ENCODE data around the gene KCNH1. TPM values are rescaled to one million over a fixed set of nuclear protein-coding genes. Genes with fewer than 3 reads are reported as not detected.

KCNH1 gene
- polyA plus RNA-seq, 1 experiment, result 3.5 TPM

DNA sequence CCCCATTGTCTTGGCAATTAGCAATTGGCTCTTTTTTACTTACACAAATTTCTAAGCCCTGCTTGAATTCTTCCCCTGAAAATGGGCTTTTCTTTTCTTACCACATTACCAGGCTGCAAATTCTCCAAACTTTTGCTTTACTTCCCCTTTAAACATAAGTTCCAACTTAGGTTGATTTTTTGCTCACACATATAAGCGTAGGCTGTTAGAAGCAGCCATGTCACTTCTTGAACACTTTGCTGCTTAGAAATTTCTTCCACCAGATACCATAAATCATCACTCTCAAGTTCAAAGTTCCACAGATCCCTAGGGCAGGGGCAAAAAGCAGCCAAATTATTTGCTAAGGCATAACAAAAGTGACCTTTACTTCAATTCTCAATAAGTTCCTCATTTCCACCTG is 35.4 kb upstream of the KCNH1 start:
- Histone ChIP-seq H3K4me3 (ENCODE audit: low read depth, low read length) (no peak overlapping the region), H3K27me3 (ENCODE audit: control insufficient read depth, insufficient read depth, low read length) (no peaks in the 10 kb centered on the region), H3K36me3 (ENCODE audit: control insufficient read depth, insufficient read depth, low read length) (no peaks in the 10 kb centered on the region)
- ChIA-PET CTCF (no interaction called here), POLR2A (no interaction called here)
- TF ChIP-seq, protein P1, sequence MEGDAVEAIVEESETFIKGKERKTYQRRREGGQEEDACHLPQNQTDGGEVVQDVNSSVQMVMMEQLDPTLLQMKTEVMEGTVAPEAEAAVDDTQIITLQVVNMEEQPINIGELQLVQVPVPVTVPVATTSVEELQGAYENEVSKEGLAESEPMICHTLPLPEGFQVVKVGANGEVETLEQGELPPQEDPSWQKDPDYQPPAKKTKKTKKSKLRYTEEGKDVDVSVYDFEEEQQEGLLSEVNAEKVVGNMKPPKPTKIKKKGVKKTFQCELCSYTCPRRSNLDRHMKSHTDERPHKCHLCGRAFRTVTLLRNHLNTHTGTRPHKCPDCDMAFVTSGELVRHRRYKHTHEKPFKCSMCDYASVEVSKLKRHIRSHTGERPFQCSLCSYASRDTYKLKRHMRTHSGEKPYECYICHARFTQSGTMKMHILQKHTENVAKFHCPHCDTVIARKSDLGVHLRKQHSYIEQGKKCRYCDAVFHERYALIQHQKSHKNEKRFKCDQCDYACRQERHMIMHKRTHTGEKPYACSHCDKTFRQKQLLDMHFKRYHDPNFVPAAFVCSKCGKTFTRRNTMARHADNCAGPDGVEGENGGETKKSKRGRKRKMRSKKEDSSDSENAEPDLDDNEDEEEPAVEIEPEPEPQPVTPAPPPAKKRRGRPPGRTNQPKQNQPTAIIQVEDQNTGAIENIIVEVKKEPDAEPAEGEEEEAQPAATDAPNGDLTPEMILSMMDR (IDR thresholded peaks at IDR 0.05; ENCODE audit: insufficient read depth, low read depth, low read length), result no peak
- no peak for DNase-seq (ENCODE audit: low read depth)

DNA sequence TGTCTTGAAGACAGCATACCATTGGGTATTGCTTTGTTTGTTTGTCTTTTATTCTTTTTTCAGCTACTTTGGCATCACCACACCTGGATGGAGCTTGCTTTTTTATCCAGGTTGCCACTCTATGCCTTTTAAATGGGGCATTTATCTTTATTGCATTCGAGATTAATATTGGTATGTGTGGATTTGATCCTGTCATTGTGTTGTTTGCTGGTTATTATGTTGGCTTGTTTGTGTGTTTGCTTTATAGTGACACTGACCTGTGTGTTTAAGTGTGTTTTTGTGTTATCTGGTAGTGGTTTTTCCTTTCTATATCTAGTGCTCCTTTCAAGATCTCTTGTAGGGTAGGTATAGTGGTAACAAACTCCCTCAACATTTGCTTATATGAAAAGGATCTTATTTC is 24.9 kb upstream of the KCNH1 start:
- TF ChIP-seq, protein P1 (IDR thresholded peaks at IDR 0.05; ENCODE audit: insufficient read depth, low read depth, low read length), result no peak
- no peak for DNase-seq (ENCODE audit: low read depth)
- no peaks in the 10 kb centered on the region for H3K27me3 ChIP-seq (ENCODE audit: control insufficient read depth, insufficient read depth, low read length)
- H3K36me3 ChIP-seq (ENCODE audit: control insufficient read depth, insufficient read depth, low read length), result no peaks in the 10 kb centered on the region
- POLR2A ChIA-PET, result no interaction called here
- H3K4me3 ChIP-seq (ENCODE audit: low read depth, low read length), result no peak overlapping the region
- CTCF ChIA-PET, result no interaction called here

DNA sequence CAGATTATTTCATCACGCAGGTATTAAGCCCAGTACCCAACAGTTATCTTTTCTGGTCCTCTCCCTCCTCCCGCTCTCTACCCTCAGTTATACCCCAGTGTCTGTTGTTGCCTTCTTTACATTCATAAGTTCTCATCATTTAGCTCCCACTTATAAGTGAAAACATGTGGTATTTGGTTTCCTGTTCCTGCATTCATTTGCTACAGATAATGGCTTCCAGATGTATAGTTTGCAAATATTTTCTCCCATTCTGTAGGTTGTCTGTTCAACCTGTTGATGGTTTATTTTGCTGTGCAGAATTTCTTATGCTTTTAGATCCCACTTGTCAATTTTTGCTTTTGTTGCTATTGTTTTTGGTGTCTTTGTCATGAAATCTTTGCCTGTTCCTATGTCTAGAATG is 21.1 kb upstream of the KCNH1 start:
- Histone ChIP-seq H3K36me3 (ENCODE audit: control insufficient read depth, insufficient read depth, low read length) (no peaks in the 10 kb centered on the region), H3K4me3 (ENCODE audit: low read depth, low read length) (no peak overlapping the region), H3K27me3 (ENCODE audit: control insufficient read depth, insufficient read depth, low read length) (no peaks in the 10 kb centered on the region)
- TF ChIP-seq, protein P1 (IDR thresholded peaks at IDR 0.05; ENCODE audit: insufficient read depth, low read depth, low read length), result no peak
- ChIA-PET CTCF (no interaction called here), POLR2A (interaction anchor here (0.8 kb wide), 1 partner anchor 63 kb away, joined by 3 read pairs; no protein-coding TSS in a partner anchor)
- no peak for DNase-seq (ENCODE audit: low read depth)

DNA sequence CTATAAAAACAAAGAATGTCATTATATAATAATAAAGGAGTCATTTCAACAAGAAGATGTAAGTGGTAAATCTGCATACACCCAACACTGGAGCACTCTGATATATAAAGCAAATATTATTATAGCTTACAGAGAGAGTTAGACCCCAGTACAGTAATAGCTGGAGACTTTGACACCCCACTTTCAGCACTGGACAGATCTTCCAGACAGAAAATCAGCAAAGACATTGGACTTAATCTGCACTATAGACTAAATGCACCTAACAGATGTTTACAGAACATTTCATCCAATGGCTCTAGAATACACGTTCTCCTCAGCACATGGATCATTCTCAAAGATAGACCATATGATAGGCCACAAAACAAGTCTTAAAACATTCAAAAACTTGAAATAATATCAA is 20.0 kb upstream of the KCNH1 start:
- Histone ChIP-seq H3K36me3 (ENCODE audit: control insufficient read depth, insufficient read depth, low read length) (no peaks in the 10 kb centered on the region), H3K27me3 (ENCODE audit: control insufficient read depth, insufficient read depth, low read length) (no peaks in the 10 kb centered on the region), H3K4me3 (ENCODE audit: low read depth, low read length) (no peak overlapping the region)
- ChIA-PET POLR2A (no interaction called here), CTCF (no interaction called here)
- TF ChIP-seq, protein P1 (IDR thresholded peaks at IDR 0.05; ENCODE audit: insufficient read depth, low read depth, low read length), result no peak
- no peak for DNase-seq (ENCODE audit: low read depth)

DNA sequence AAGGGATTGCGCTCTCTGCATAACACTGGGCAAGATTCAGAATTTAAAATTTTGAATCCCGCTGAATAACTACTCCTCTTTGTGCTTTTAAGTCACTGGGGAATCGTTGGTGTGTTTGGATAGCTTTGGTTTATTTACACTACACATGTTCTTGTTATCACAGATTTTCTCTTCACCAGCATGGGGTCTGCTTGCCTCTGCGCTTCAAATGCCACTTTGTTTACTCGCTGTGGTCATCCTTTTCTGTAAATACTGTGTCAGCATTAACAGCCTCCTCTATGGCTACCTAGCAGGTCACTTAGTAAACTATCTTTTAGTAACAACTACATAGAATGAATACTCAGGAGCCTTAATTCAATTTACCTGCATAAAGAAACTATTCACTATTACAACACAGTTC is 14.4 kb upstream of the KCNH1 start:
- ChIA-PET POLR2A (no interaction called here), CTCF (interaction anchor here (1.6 to 1.7 kb wide), 2 partner anchors 10 to 699 kb away, joined by 3 to 6 read pairs; no protein-coding TSS in a partner anchor)
- DNase-seq (ENCODE audit: low read depth), result no peak
- Histone ChIP-seq H3K27me3 (ENCODE audit: control insufficient read depth, insufficient read depth, low read length) (no peaks in the 10 kb centered on the region; the same call in 1 of the 2 replicates), H3K36me3 (ENCODE audit: control insufficient read depth, insufficient read depth, low read length) (no peaks in the 10 kb centered on the region), H3K4me3 (ENCODE audit: low read depth, low read length) (no peak overlapping the region)
- TF ChIP-seq, protein P1 (IDR thresholded peaks at IDR 0.05; ENCODE audit: insufficient read depth, low read depth, low read length), result no peak

Measured in BJ (cell line).